Neural cell (in vitro differentiated cells): ENCODE results near the gene LPAR1.

Experiments used
- EZH2 ChIP-seq: fragments of 200-600, 300-800 bp; shearing (Covaris generic), sonication (generic); IDR thresholded peaks from 2 replicates; pipeline ENCODE4 v1.6.1; 2014; ENCODE audit warnings: antibody characterized with exemption, low read length, borderline replicate concordance, mild to moderate bottlenecking; ENCODE audit not compliant: insufficient read depth, poor library complexity, severe bottlenecking
- POLR2AphosphoS5 ChIP-seq: IDR thresholded peaks from 2 replicates; pipeline ENCODE4 v1.6.1; 2012
- TF ChIP-seq, protein P1 (sequence below): fragments of 450-650 bp; IDR thresholded peaks from 2 replicates; pipeline ENCODE4 v1.5.1; 2014; ENCODE audit warnings: antibody characterized with exemption, mild to moderate bottlenecking, moderate library complexity; ENCODE audit not compliant: poor library complexity, severe bottlenecking

DNA sequence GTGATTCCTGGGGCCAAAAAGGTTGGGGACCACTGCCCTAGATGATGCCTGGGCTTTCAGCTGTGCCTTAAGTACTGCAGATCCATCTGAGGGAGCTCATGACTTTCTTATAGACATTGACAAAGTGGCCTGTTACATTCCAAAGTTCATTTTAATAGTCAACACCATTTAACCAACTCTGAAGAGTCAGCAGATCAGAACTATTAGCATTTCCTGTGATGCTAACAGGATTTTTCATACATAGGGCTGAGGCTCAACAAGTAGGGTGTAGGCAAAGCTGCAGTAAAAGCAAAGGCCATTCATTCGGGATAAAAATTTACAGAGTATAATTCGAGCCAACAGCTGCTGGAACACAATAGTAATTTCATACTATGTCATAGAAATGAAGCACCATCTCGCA, 105.4 kb downstream of the LPAR1 start:
- no peak for TF ChIP-seq POLR2AphosphoS5
- TF ChIP-seq EZH2: no peak
- TF ChIP-seq, protein P1, sequence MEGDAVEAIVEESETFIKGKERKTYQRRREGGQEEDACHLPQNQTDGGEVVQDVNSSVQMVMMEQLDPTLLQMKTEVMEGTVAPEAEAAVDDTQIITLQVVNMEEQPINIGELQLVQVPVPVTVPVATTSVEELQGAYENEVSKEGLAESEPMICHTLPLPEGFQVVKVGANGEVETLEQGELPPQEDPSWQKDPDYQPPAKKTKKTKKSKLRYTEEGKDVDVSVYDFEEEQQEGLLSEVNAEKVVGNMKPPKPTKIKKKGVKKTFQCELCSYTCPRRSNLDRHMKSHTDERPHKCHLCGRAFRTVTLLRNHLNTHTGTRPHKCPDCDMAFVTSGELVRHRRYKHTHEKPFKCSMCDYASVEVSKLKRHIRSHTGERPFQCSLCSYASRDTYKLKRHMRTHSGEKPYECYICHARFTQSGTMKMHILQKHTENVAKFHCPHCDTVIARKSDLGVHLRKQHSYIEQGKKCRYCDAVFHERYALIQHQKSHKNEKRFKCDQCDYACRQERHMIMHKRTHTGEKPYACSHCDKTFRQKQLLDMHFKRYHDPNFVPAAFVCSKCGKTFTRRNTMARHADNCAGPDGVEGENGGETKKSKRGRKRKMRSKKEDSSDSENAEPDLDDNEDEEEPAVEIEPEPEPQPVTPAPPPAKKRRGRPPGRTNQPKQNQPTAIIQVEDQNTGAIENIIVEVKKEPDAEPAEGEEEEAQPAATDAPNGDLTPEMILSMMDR: no peak
